HepG2 (cell line): ENCODE measurements around the gene MARK2. TPM values are rescaled to one million over a fixed set of nuclear protein-coding genes. Genes with fewer than 3 reads are reported as not detected.

Source experiments
- CREB1 ChIP-seq, 2 experiments: fragments of 450-650 bp in 1 of 2; IDR thresholded peaks; 2 replicates each; pipeline ENCODE4 v1.6.1; 2016 to 2017; ENCODE audit warnings: control low read depth in 1 of 2, mild to moderate bottlenecking in 1 of 2, missing compliant biosample characterization in 1 of 2, missing genetic modification characterization in 1 of 2
- EEA1 ChIP-seq: sonication (generic); formaldehyde crosslinking; IDR thresholded peaks from 2 replicates; pipeline ENCODE4 v1.5.1; 2020; ENCODE audit warnings: mild to moderate bottlenecking, missing genetic modification reagents, borderline replicate concordance
- GABPB1 ChIP-seq: IDR thresholded peaks from 2 replicates; pipeline ENCODE4 v1.6.1; 2016; ENCODE audit warnings: mild to moderate bottlenecking, missing genetic modification reagents, moderate library complexity, missing compliant biosample characterization
- KDM5B ChIP-seq: sonication (generic); formaldehyde crosslinking; IDR thresholded peaks from 2 replicates; pipeline ENCODE4 v1.4.0; 2020; ENCODE audit warnings: missing genetic modification reagents, mild to moderate bottlenecking, borderline replicate concordance
- MEIS1 ChIP-seq: sonication (generic); formaldehyde crosslinking; IDR thresholded peaks from 2 replicates; pipeline ENCODE4 v1.9.0; 2021; ENCODE audit warnings: mild to moderate bottlenecking, missing genetic modification reagents, moderate library complexity, borderline replicate concordance
- MXI1 ChIP-seq: IDR thresholded peaks from 3 replicates; pipeline ENCODE4 v1.6.1; 2012; ENCODE audit warnings: low read depth, low read length, inconsistent platforms, borderline replicate concordance
- PHF20 ChIP-seq: sonication (generic); formaldehyde crosslinking; IDR thresholded peaks from 2 replicates; pipeline ENCODE4 v1.5.0; 2020; ENCODE audit warnings: mild to moderate bottlenecking, missing genetic modification reagents
- PHF8 ChIP-seq: sonication (generic); formaldehyde crosslinking; IDR thresholded peaks from 2 replicates; pipeline ENCODE4 v1.5.0; 2020; ENCODE audit warnings: missing genetic modification reagents
- SIN3A ChIP-seq: IDR thresholded peaks from 2 replicates; pipeline ENCODE4 v1.6.1; 2011; ENCODE audit warnings: low read depth, mild to moderate bottlenecking, control low read depth, low read length, borderline replicate concordance
- YEATS2 ChIP-seq: sonication (generic); formaldehyde crosslinking; IDR thresholded peaks from 2 replicates; pipeline ENCODE4 v1.4.0; 2020; ENCODE audit warnings: missing genetic modification reagents, borderline replicate concordance
- ZFX ChIP-seq: sonication (generic); formaldehyde crosslinking; IDR thresholded peaks from 2 replicates; pipeline ENCODE4 v1.4.0; 2020; ENCODE audit warnings: mild to moderate bottlenecking, low read depth, missing genetic modification reagents, moderate library complexity
- ZNF20 ChIP-seq: sonication (generic); formaldehyde crosslinking; IDR thresholded peaks from 2 replicates; pipeline ENCODE4 v1.4.0; 2020; ENCODE audit warnings: mild to moderate bottlenecking, moderate library complexity, missing genetic modification reagents
- ZNF331 ChIP-seq: sonication (generic); formaldehyde crosslinking; IDR thresholded peaks from 2 replicates; pipeline ENCODE4 v1.4.0; 2020; ENCODE audit warnings: missing genetic modification reagents
- ZNF558 ChIP-seq: sonication (generic); formaldehyde crosslinking; IDR thresholded peaks from 2 replicates; pipeline ENCODE4 v1.9.0; 2022; ENCODE audit warnings: mild to moderate bottlenecking, missing genetic modification reagents, borderline replicate concordance
- ZNF816 ChIP-seq: sonication (generic); formaldehyde crosslinking; IDR thresholded peaks from 2 replicates; pipeline ENCODE4 v1.8.0; 2022; ENCODE audit warnings: missing genetic modification reagents, mild to moderate bottlenecking, borderline replicate concordance
- polyA plus RNA-seq, 8 experiments: library from polyadenylated mRNA; depleted of rRNA in 3 of 8; stranded (reverse) in 7 of 8; unstranded in 1 of 8; fragments of >200 nt; fragmentation: Illumina TruSeq in 4 of 8; extraction: Trizol in 4 of 8; gene quantifications; 2 replicates each; pipeline versions ENCODE4 v1.2.1 to v1.2.3, GENCODE V29; 2011 to 2016; ENCODE audit warnings: low read depth in 4 of 8, missing spikeins in 1 of 8, mixed read lengths in 1 of 8; ENCODE audit not compliant: insufficient read depth in 1 of 8
- total RNA-seq, 5 experiments: library from RNA; depleted of rRNA; stranded (reverse); fragments of >200 nt; fragmentation: Illumina TruSeq; extraction: Trizol; gene quantifications; 2 replicates each; pipeline ENCODE4 v1.2.3, GENCODE V29; 2016; ENCODE audit warnings: low read depth in 1 of 5
- TF ChIP-seq, protein P1 (sequence below): sonication (generic); formaldehyde crosslinking; IDR thresholded peaks from 2 replicates; pipeline ENCODE4 v1.8.1; 2022; ENCODE audit warnings: low read depth, mild to moderate bottlenecking, missing genetic modification reagents
- TF ChIP-seq, protein P2 (sequence below): sonication (generic); formaldehyde crosslinking; IDR thresholded peaks from 2 replicates; pipeline ENCODE4 v1.4.0; 2020; ENCODE audit warnings: missing genetic modification reagents, borderline replicate concordance
- TF ChIP-seq, protein P3 (sequence below): IDR thresholded peaks from 2 replicates; pipeline ENCODE4 v1.6.1; 2016; ENCODE audit warnings: missing genetic modification reagents, missing compliant biosample characterization
- TF ChIP-seq, protein P4 (sequence below): sonication (generic); formaldehyde crosslinking; IDR thresholded peaks from 2 replicates; pipeline ENCODE4 v1.4.0; 2020; ENCODE audit warnings: mild to moderate bottlenecking, low read depth, missing genetic modification reagents

Gene MARK2
- total and polyA plus RNA-seq, 2 of the 13 experiments (the other 11 are each of a cell fraction or from before 2014, with no cell fraction given), result 13.5 to 13.9 TPM

DNA sequence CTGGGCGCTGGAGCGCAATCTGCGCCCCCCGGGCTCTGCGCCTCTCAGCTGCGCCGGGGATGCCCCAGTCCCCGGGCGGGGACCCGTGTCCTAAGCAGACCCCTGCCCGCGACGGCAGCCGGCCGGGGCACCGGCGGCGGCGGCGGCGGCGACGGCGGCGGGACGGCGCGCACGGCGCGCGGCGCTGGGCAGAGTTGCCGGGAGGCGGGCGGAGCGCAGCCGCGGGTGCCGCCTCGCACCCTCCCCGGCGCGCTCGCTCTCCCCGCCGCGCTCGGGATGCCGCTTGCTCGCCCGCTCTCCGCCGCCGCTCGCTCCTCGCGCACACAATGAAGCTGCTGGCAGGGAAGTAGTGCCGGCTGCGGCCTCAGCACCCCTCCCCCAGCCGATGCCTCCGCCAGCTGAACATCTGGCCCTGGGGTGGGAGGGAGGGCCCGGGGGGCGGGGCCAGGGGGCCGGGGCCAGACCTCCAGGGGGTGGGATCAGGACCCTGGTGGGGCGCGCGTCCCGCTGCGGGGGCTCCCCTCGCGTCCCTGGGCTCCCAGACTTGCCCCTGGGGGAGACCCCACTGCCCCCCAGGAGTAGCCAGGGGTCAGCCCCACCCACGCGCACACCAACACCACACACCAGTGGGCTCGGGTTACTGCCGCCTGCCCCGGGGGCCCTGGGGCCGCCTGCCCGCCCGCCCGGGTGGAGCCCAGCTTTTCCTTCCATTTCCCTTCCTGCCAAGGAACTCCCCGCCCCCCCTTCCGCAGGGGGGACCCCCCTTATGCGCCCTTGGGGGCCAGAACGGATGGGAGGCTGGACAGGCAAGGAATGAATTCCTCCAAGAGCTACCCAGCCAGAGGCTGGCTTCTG, 78.2 kb downstream of the MARK2 start, which contains the start of gene RCOR2 (continued):
- peak; percentile 41; the same call in 1 of the 2 replicates for TF ChIP-seq PHF20 (CRISPR knock-in tag)
- peak; percentile 49; the same call in 1 of the 2 replicates for TF ChIP-seq ZFX (CRISPR knock-in tag)
- peak; percentile 84; the same call in 1 of the 2 replicates for TF ChIP-seq ZNF558
- no peak for TF ChIP-seq ZNF20
- TF ChIP-seq ZNF331 (CRISPR knock-in tag), result peak; percentile 80
- TF ChIP-seq ZNF816 (CRISPR knock-in tag), result 0 out of 2 replicates have a peak, but pooled peaks have one; percentile 29
- peak; percentile 53 for TF ChIP-seq PHF8 (CRISPR knock-in tag)
- peak; percentile 56; the same call in 1 of the 3 replicates for TF ChIP-seq MXI1
- TF ChIP-seq, protein P1, sequence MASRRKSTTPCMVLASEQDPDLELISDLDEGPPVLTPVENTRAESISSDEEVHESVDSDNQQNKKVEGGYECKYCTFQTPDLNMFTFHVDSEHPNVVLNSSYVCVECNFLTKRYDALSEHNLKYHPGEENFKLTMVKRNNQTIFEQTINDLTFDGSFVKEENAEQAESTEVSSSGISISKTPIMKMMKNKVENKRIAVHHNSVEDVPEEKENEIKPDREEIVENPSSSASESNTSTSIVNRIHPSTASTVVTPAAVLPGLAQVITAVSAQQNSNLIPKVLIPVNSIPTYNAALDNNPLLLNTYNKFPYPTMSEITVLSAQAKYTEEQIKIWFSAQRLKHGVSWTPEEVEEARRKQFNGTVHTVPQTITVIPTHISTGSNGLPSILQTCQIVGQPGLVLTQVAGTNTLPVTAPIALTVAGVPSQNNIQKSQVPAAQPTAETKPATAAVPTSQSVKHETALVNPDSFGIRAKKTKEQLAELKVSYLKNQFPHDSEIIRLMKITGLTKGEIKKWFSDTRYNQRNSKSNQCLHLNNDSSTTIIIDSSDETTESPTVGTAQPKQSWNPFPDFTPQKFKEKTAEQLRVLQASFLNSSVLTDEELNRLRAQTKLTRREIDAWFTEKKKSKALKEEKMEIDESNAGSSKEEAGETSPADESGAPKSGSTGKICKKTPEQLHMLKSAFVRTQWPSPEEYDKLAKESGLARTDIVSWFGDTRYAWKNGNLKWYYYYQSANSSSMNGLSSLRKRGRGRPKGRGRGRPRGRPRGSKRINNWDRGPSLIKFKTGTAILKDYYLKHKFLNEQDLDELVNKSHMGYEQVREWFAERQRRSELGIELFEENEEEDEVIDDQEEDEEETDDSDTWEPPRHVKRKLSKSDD (CRISPR knock-in tag), result 0 out of 2 replicates have a peak, but pooled peaks have one; percentile 14
- 0 out of 2 replicates have a peak, but pooled peaks have one; percentile 36 for TF ChIP-seq MEIS1 (CRISPR knock-in tag)
- TF ChIP-seq GABPB1, result peak; percentile 54
- TF ChIP-seq KDM5B, result no peak
- TF ChIP-seq YEATS2 (CRISPR knock-in tag), result 0 out of 2 replicates have a peak, but pooled peaks have one; percentile 28
- TF ChIP-seq EEA1, result no peak
- TF ChIP-seq SIN3A, result peak; percentile 68; the same call in 1 of the 2 replicates
- TF ChIP-seq, protein P2, sequence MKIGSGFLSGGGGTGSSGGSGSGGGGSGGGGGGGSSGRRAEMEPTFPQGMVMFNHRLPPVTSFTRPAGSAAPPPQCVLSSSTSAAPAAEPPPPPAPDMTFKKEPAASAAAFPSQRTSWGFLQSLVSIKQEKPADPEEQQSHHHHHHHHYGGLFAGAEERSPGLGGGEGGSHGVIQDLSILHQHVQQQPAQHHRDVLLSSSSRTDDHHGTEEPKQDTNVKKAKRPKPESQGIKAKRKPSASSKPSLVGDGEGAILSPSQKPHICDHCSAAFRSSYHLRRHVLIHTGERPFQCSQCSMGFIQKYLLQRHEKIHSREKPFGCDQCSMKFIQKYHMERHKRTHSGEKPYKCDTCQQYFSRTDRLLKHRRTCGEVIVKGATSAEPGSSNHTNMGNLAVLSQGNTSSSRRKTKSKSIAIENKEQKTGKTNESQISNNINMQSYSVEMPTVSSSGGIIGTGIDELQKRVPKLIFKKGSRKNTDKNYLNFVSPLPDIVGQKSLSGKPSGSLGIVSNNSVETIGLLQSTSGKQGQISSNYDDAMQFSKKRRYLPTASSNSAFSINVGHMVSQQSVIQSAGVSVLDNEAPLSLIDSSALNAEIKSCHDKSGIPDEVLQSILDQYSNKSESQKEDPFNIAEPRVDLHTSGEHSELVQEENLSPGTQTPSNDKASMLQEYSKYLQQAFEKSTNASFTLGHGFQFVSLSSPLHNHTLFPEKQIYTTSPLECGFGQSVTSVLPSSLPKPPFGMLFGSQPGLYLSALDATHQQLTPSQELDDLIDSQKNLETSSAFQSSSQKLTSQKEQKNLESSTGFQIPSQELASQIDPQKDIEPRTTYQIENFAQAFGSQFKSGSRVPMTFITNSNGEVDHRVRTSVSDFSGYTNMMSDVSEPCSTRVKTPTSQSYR (CRISPR knock-in tag), result peak; percentile 90
- TF ChIP-seq CREB1 (IDR thresholded peaks at IDR 0.05), result no peak
- no peak for TF ChIP-seq CREB1 (CRISPR knock-in tag; IDR thresholded peaks at IDR 0.05)
- TF ChIP-seq, protein P3, sequence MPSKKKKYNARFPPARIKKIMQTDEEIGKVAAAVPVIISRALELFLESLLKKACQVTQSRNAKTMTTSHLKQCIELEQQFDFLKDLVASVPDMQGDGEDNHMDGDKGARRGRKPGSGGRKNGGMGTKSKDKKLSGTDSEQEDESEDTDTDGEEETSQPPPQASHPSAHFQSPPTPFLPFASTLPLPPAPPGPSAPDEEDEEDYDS (CRISPR knock-in tag), result 0 out of 2 replicates have a peak, but pooled peaks have one; percentile 21
- TF ChIP-seq, protein P4, sequence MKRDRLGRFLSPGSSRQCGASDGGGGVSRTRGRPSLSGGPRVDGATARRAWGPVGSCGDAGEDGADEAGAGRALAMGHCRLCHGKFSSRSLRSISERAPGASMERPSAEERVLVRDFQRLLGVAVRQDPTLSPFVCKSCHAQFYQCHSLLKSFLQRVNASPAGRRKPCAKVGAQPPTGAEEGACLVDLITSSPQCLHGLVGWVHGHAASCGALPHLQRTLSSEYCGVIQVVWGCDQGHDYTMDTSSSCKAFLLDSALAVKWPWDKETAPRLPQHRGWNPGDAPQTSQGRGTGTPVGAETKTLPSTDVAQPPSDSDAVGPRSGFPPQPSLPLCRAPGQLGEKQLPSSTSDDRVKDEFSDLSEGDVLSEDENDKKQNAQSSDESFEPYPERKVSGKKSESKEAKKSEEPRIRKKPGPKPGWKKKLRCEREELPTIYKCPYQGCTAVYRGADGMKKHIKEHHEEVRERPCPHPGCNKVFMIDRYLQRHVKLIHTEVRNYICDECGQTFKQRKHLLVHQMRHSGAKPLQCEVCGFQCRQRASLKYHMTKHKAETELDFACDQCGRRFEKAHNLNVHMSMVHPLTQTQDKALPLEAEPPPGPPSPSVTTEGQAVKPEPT (CRISPR knock-in tag), result 0 out of 2 replicates have a peak, but pooled peaks have one; percentile 2
